ENCODE measurements around the gene TK2.

DNA sequence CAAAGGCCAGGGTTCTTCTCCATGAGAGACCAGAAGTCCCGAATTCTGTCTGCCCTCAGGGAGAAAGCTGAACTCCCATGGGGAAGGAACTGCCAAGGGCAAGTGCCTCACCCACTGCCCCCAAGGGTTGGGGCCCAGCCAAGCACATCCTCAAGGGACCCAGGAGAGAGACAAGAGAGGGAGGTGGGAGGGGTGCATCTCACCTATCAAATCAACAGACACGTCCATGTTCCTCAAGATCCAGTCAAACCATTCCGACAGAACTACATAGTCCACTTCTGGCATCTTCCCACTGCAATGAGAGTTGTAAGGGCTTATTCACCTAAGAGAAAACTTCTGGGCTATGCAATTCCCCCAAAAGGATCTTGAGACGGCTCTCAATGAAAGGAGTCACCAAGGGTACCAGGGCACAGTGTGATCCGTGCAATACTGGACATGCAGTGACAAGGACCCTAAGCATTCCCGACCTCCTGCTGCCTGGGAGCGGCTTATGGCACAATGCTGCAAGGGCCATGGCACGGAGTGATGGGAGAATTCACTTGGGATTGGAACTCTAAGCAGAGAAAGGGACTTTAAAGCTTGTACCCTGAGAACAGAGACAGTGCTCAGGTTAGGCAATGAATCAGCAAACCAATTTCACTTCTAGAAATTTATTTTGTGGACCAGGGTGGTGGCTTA lies 32.2 kb downstream of the TK2 start:
- TF ChIP-seq GATA2 (IDR thresholded peaks at IDR 0.05; ENCODE audit: low read depth, low read length) = no peak
- TF ChIP-seq GATA3 (IDR thresholded peaks at IDR 0.05; ENCODE audit: low read depth, low read length) = no peak

Data from SH-SY5Y (cell line).